Right lobe of liver (tissue), 6 donors: Measurements from ENCODE around the gene CEP72. TPM values are rescaled to one million over a fixed set of nuclear protein-coding genes. Genes with fewer than 3 reads are reported as not detected.

Source experiments
- ATAC-seq, 4 donors: fragments of 200-7000 bp; cut with Tn5 transposase; one replicate each; pipeline ENCODE4 v1.9.1; 2020; ENCODE audit warnings: mild to moderate bottlenecking in 4 of 4, moderate library complexity in 4 of 4
- DNase-seq, 3 donors: peaks; one replicate each; pipeline ENCODE4 v3.0.0-alpha.2; 2020
- H3K27ac ChIP-seq, 3 donors: fragments of 200-600 bp; one replicate each; pipeline ENCODE4 v1.8.0; 2022
- H3K27me3 ChIP-seq, 2 donors: fragments of 200-600 bp; one replicate each; pipeline ENCODE4 v1.8.0; 2022
- H3K36me3 ChIP-seq, 4 donors: fragments of 200-600 bp; sonication (generic) in 1 of 4; one replicate each; pipeline versions ENCODE4 v1.5.1 to v1.8.0; 2017 to 2022; ENCODE audit warnings: control low read depth in 1 of 4
- H3K4me1 ChIP-seq, 4 donors: fragments of 200-600 bp; sonication (generic) in 1 of 4; one replicate each; pipeline versions ENCODE4 v1.5.1 to v1.8.0; 2017 to 2022; ENCODE audit warnings: control low read depth in 1 of 4
- H3K4me3 ChIP-seq, 3 donors: fragments of 200-600 bp; one replicate each; pipeline ENCODE4 v1.8.0; 2022
- H3K9me3 ChIP-seq, 4 donors: fragments of 200-600 bp; sonication (generic) in 1 of 4; one replicate each; pipeline versions ENCODE4 v1.5.1 to v1.8.0; 2017 to 2022; ENCODE audit warnings: control low read depth in 1 of 4
- POLR2A ChIP-seq: fragments of 450-650 bp; IDR thresholded peaks from one replicate; pipeline ENCODE4 v1.6.1; 2017; ENCODE audit warnings: antibody characterized with exemption, mild to moderate bottlenecking
- WGBS: methylation state at CpG from one replicate; pipeline ENCODE4 v1.1.6; 2018; ENCODE audit warnings: low coverage, low lambda C conversion rate; ENCODE audit not compliant: insufficient coverage; ENCODE audit errors: missing lambda C conversion rate; 5-methylcytosine and 5-hydroxymethylcytosine counted together
- intact Hi-C, 2 donors: fragments of 100-400 bp; cut with DNase I; formaldehyde crosslinking; loops; one replicate each; pipeline versions ENCODE4 v1.11.2 to v1.14.1; 2022
- long read RNA-seq: library from polyadenylated mRNA; unstranded; transcript quantifications from one replicate; pipeline ENCODE4 v2.0.0, GENCODE V29; 2019
- total RNA-seq, 6 experiments: library from RNA; depleted of rRNA in 2 of 6; stranded (reverse); fragments of >200 nt in 2 of 6; fragmentation: NEBNext Ultra II Directional in 3 of 6; extraction: Animal tissue kit (Norgen Biotek cat#: 25700) in 3 of 6; gene quantifications; one replicate each; pipeline versions ENCODE4 v1.1.0 to v1.2.4, GENCODE V29; 2016 to 2023
- TF ChIP-seq, protein P1 (sequence below), 4 donors: fragments of 200-600 bp in 3 of 4; fragments of 450-650 bp in 1 of 4; IDR thresholded peaks; one replicate each; pipeline versions ENCODE4 v1.5.1 to v1.8.0; 2016 to 2022; ENCODE audit warnings: antibody characterized with exemption in 4 of 4, mild to moderate bottlenecking in 2 of 4
- donor health status: DM: no; HTN: yes; CAD: no.
- donor health status: DM: no; HTN: no; CAD: no.
- donor health status: DM: no; HTN: no; CAD: no.
- donor health status: DM: no; HTN: yes; CAD: no.
- donor health status: DM: no; HTN: yes; CAD: no.

CEP72 gene
- total RNA-seq, result 1 to 10 TPM; 3.4 to 6.0 (median 4.2) TPM
- long read RNA-seq, partial matches to known transcripts, result 0 of 1 reads
- long read RNA-seq, other reads (novel, unspliced or antisense), result 0 of 1 reads

DNA sequence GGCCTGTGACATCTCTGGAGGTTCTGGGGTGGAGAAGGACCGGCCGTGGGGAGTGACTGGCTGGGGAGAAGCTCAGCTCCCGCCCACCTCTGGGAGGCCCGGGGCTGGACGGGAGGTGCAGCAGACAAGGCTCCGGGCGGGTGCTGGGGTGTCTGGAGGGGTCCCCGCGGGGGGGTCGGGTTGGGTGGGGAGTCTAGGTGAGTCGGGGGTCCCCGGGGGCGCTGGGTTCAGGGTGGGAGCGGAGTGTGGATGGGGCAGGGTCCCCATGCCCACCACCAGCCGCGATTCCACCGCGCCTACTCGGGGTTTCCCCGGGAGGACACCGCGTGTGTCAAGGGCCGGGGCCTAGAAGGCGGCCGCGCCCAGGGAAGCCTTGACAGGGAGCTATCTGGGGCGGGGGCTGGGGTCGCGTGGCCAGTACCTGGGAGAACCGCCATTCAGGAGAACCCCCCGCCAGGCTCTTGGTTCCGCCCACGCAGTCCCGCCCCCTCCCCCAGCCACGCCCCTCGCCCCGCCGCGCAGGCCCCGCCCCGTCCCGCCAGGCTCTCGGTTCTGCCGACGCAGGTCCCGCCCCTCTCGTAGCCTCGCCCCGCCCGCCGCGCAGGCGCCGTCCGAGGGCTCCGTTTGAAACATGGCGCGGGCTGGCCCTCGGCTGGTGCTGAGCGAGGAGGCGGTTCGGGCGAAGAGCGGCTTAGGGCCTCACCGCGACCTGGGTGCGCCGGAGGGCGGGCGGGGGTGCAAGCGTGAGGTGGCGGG, at the start of gene CEP72:
CEP72 (plus strand) TSS at position 610 of the 756 bp plus-strand sequence; CDS start at position 632, 22 bp downstream.
- no peaks in the 10 kb centered on the region for H3K9me3 ChIP-seq
- H3K27ac ChIP-seq, result no peak within 1 kb of the TSS
- ATAC-seq, result peak; percentile 93 to 98 (median 96)
- H3K27me3 ChIP-seq, result no peaks in the 10 kb centered on the region
- WGBS, result 0% methylated on average over 12 of the region's 72 CpGs
- H3K4me1 ChIP-seq, result peaks cover 0 to 6% (median 2%) of the 10 kb centered on the region in 4 donors
- TF ChIP-seq, protein P1, sequence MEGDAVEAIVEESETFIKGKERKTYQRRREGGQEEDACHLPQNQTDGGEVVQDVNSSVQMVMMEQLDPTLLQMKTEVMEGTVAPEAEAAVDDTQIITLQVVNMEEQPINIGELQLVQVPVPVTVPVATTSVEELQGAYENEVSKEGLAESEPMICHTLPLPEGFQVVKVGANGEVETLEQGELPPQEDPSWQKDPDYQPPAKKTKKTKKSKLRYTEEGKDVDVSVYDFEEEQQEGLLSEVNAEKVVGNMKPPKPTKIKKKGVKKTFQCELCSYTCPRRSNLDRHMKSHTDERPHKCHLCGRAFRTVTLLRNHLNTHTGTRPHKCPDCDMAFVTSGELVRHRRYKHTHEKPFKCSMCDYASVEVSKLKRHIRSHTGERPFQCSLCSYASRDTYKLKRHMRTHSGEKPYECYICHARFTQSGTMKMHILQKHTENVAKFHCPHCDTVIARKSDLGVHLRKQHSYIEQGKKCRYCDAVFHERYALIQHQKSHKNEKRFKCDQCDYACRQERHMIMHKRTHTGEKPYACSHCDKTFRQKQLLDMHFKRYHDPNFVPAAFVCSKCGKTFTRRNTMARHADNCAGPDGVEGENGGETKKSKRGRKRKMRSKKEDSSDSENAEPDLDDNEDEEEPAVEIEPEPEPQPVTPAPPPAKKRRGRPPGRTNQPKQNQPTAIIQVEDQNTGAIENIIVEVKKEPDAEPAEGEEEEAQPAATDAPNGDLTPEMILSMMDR (IDR thresholded peaks at IDR 0.05), result no peak
- TF ChIP-seq POLR2A, result no peak
- H3K36me3 ChIP-seq, result no peaks in the 10 kb centered on the region
- intact Hi-C loops, result no loop called here
- DNase-seq, result peak; percentile 94 to 95 (median 94)
- H3K4me3 ChIP-seq, result peak within 1 kb of the TSS; percentile 69 to 92 (median 83)

DNA sequence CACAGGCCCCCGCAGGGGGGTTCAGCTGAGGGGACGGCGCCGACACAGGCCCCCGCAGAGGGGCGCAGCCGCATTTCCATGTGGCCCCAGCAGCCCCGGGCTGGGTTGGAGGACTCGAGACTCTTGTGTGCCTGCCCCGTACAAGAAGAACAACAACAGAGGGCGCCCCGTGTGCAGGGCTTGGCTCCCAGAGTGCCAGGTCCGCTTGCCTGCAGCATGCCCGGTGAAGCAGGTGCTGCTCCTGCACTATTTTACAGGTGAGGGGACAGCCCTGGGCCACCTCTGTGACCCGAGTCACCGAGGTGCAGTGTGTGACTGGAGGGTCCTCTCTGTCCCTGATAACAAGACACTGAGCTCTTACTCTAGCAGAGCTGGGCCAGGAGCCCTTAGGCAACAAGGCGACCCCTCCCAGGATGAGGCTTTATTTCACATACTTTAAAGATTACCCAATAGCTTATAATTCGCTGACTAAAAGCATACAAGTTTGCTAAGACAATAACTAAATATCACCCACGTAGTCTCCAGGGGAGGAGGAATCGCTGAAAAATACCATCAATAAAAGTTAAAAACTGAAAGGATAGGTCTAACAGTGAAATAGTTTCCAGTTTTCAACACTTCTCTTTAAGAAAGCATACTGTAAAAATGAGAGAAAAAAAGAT, 46.2 kb upstream of the CEP72 start:
- intact Hi-C loops, result no loop called here
- no peaks in the 10 kb centered on the region for H3K9me3 ChIP-seq
- peak in 3 of 4 donors; percentile 25 to 36 (median 34) for ATAC-seq

GRCh38 chr5:566636-567309, 45.4 kb upstream of the CEP72 start:
- TF ChIP-seq, protein P1 (IDR thresholded peaks at IDR 0.05), result no peak
- no peak for TF ChIP-seq POLR2A
- Histone ChIP-seq H3K4me3 (no peak overlapping the region), H3K36me3 (no peaks in the 10 kb centered on the region), H3K9me3 (no peaks in the 10 kb centered on the region), H3K4me1 (no peaks in the 10 kb centered on the region), H3K27ac (no peak overlapping the region), H3K27me3 (no peaks in the 10 kb centered on the region)
- intact Hi-C loops, result no loop called here
- DNase-seq (no peak), ATAC-seq (no peak)
- 57% methylated on average over 8 of the region's 16 CpGs for WGBS

More for the DNA sequence above, 46.2 kb upstream of the CEP72 start:
- H3K4me1 ChIP-seq, result no peaks in the 10 kb centered on the region
- no peaks in the 10 kb centered on the region for H3K27me3 ChIP-seq
- no peak for TF ChIP-seq POLR2A
- TF ChIP-seq, protein P1 (IDR thresholded peaks at IDR 0.05), result no peak
- H3K4me3 ChIP-seq, result no peak overlapping the region
- DNase-seq, result no peak
- 32% methylated on average over 3 of the region's 20 CpGs for whole genome bisulfite sequencing
- no peaks in the 10 kb centered on the region for H3K36me3 ChIP-seq
- no peak overlapping the region for H3K27ac ChIP-seq

GRCh38 chr5:567664-568060, 44.5 kb upstream of the CEP72 start:
- TF ChIP-seq POLR2A, result no peak
- TF ChIP-seq, protein P1 (IDR thresholded peaks at IDR 0.05), result no peak
- no peak for DNase-seq
- intact Hi-C loops, result no loop called here
- H3K4me3 ChIP-seq, result no peak overlapping the region
- H3K4me1 ChIP-seq, result no peaks in the 10 kb centered on the region
- no peaks in the 10 kb centered on the region for H3K36me3 ChIP-seq
- H3K27ac ChIP-seq, result no peak overlapping the region
- H3K9me3 ChIP-seq, result no peaks in the 10 kb centered on the region
- 38% methylated on average over 1 of the region's 13 CpGs for WGBS
- peak in 2 of 4 donors; percentile 7 to 15 for ATAC-seq
- H3K27me3 ChIP-seq, result no peaks in the 10 kb centered on the region
